GM12878 (cell line): ENCODE results near the gene SLC22A4. TPM values are rescaled to one million over a fixed set of nuclear protein-coding genes. Genes with fewer than 3 reads are reported as not detected.

Experiments used
- ATAC-seq: fragments of 200-7000 bp; cut with Tn5 transposase; 3 replicates; pipeline ENCODE4 v1.9.1; 2020; ENCODE audit warnings: mild to moderate bottlenecking, moderate library complexity
- BruUV-seq: library from RNA; stranded (reverse); fragments of 400-500 nt; replicated peaks from 2 replicates; lab custom pipeline; 2021; lab: Mats Ljungman, UMichigan
- CTCF ChIA-PET: fragments of 300-600 bp; sonication (Branson Sonifier 250); formaldehyde crosslinking; extraction: SDS; loops from one replicate; lab custom pipeline; 2021; ENCODE audit warnings: inconsistent platforms; lab: Yijun Ruan, JAX
- POLR2A ChIA-PET: fragments of 350-600 bp; formaldehyde crosslinking; extraction: SDS; loops from one replicate; lab custom pipeline; 2021; ENCODE audit warnings: inconsistent platforms; lab: Charles Lee
- RAD21 ChIA-PET: fragments of 300-600 bp; sonication (Branson Sonifier 250); formaldehyde crosslinking; loops from one replicate; lab custom pipeline; 2023; ENCODE audit warnings: antibody characterized with exemption; ENCODE audit not compliant: unreplicated experiment; lab: Charles Lee
- SMC1A ChIA-PET: fragments of 300-600 bp; sonication (Branson Sonifier 250); formaldehyde crosslinking; loops from one replicate; lab custom pipeline; 2023; ENCODE audit not compliant: unreplicated experiment, uncharacterized antibody; lab: Charles Lee
- DNase-seq: peaks from one replicate; pipeline ENCODE4 v3.0.0-alpha.2; 2011; ENCODE audit warnings: low read depth, low spot score
- FAIRE-seq: peaks from 3 replicates; lab custom pipeline; 2011; peaks lifted over from hg19 to GRCh38; lab: Jason Lieb, UNC
- H2AFZ ChIP-seq: 2 replicates; pipeline ENCODE4 v1.6.0; 2011; ENCODE audit warnings: low read depth, low read length, control low read depth; ENCODE audit not compliant: control insufficient read depth
- H3K27ac ChIP-seq: 2 replicates; pipeline ENCODE4 v1.5.1; 2011; ENCODE audit warnings: control low read depth; ENCODE audit not compliant: control insufficient read depth, insufficient read depth
- H3K27me3 ChIP-seq, 2 experiments: replicated peaks in 1 of 2; 2 replicates each; pipeline versions ENCODE4 v1.6.0 to v1.6.1; 2011; ENCODE audit warnings: low read length in 1 of 2; ENCODE audit not compliant: control insufficient read depth in 2 of 2, insufficient read depth in 2 of 2
- H3K36me3 ChIP-seq, 2 experiments: 2 replicates each; pipeline ENCODE4 v1.5.1; 2011; ENCODE audit warnings: low read length in 1 of 2; ENCODE audit not compliant: control insufficient read depth in 2 of 2, insufficient read depth in 2 of 2
- H3K4me1 ChIP-seq: 2 replicates; pipeline ENCODE4 v1.6.1; 2011; ENCODE audit warnings: mild to moderate bottlenecking, low read length, moderate library complexity, mixed read lengths; ENCODE audit not compliant: control insufficient read depth, insufficient read depth
- H3K4me2 ChIP-seq: 2 replicates; pipeline ENCODE4 v1.6.0; 2011; ENCODE audit warnings: control low read depth; ENCODE audit not compliant: control insufficient read depth, insufficient read depth
- H3K4me3 ChIP-seq: fragments of 200-600 bp; sonication (generic); 2 replicates; pipeline ENCODE4 v1.5.1; 2016
- H3K79me2 ChIP-seq: 2 replicates; pipeline ENCODE4 v1.6.0; 2011; ENCODE audit warnings: low read length; ENCODE audit not compliant: control insufficient read depth, insufficient read depth
- H3K9ac ChIP-seq: 2 replicates; pipeline ENCODE4 v1.8.0; 2011; ENCODE audit warnings: low read length, control low read depth, mixed read lengths; ENCODE audit not compliant: control insufficient read depth, insufficient read depth
- H3K9me3 ChIP-seq: replicated peaks from 3 replicates; pipeline ENCODE4 v1.5.1; 2011; ENCODE audit warnings: mild to moderate bottlenecking, low read length; ENCODE audit not compliant: control insufficient read depth, insufficient read depth
- H4K20me1 ChIP-seq: 2 replicates; pipeline ENCODE4 v1.6.0; 2011; ENCODE audit not compliant: control insufficient read depth, insufficient read depth
- CBFB ChIP-seq: IDR thresholded peaks from 2 replicates; pipeline ENCODE4 v1.6.1; 2016; ENCODE audit warnings: antibody characterized with exemption, low read depth
- JUND ChIP-seq: IDR thresholded peaks from 2 replicates; pipeline ENCODE4 v1.6.1; 2012; ENCODE audit warnings: low read depth, mild to moderate bottlenecking, low read length, improper control_type of control experiment, moderate library complexity
- MAX ChIP-seq: IDR thresholded peaks from 2 replicates; pipeline ENCODE4 v1.6.1; 2012; ENCODE audit warnings: low read depth, low read length, improper control_type of control experiment
- POU2F2 ChIP-seq: IDR thresholded peaks from 3 replicates; pipeline ENCODE4 v1.6.1; 2011; ENCODE audit warnings: low read depth, mild to moderate bottlenecking, low read length, borderline replicate concordance
- RB1 ChIP-seq: fragments of 450-650 bp; formaldehyde crosslinking; IDR thresholded peaks from 2 replicates; pipeline ENCODE4 v1.6.1; 2017; ENCODE audit warnings: mild to moderate bottlenecking, borderline replicate concordance
- RELA ChIP-seq: fragments of 450-650 bp; IDR thresholded peaks from 2 replicates; pipeline ENCODE4 v1.8.0; 2014; ENCODE audit warnings: borderline replicate concordance; ENCODE audit not compliant: partially characterized antibody
- WGBS: methylation state at CpG from one replicate; pipeline ENCODE4 v1.1.6; 2016; ENCODE audit warnings: low lambda C conversion rate; ENCODE audit not compliant: insufficient replicate concordance, insufficient coverage; ENCODE audit errors: missing lambda C conversion rate; 5-methylcytosine and 5-hydroxymethylcytosine counted together
- in situ Hi-C: fragments of 300-500 bp; cut with MboI; formaldehyde crosslinking; loops from 9 replicates; pipeline ENCODE4 v1.14.3; 2018; ENCODE audit warnings: mixed read lengths
- intact Hi-C: fragments of 100-400 bp; cut with micrococcal nuclease; formaldehyde crosslinking; loops from one replicate; pipeline ENCODE4 v1.14.2; 2022; ENCODE audit not compliant: unreplicated experiment
- polyA plus RNA-seq, 11 experiments: library from polyadenylated mRNA; depleted of rRNA in 4 of 11; unstranded in 6 of 11; stranded (reverse) in 5 of 11; fragments of >200 nt; fragmentation: Nextera tagmentation in 4 of 11; fragmentation: Illumina TruSeq in 1 of 11; extraction: Ambion mirVana in 4 of 11; extraction: Trizol in 1 of 11; gene quantifications; 1 replicate in 1 of 11; 2 replicates in 10 of 11; pipeline versions ENCODE4 v1.2.1 to v1.2.3, GENCODE V29; 2011 to 2016; ENCODE audit warnings: inconsistent platforms in 2 of 11, missing spikeins in 2 of 11, low read depth in 1 of 11
- total RNA-seq, 4 experiments: library from RNA; depleted of rRNA in 3 of 4; stranded (reverse); fragments of >200 nt in 3 of 4; fragmentation: Illumina TruSeq in 1 of 4; extraction: Trizol in 1 of 4; gene quantifications; 2 replicates each; pipeline versions ENCODE4 v1.2.1 to v1.2.3, GENCODE V29; 2013 to 2021

Gene SLC22A4
- total and polyA plus RNA-seq, 10 of the 15 experiments (the other 5 are each of a cell fraction or from before 2014, with no cell fraction given) = 0.04 to 0.61 (median 0.10) TPM; not detected in 2

GRCh38 chr5:132296412-132297016 lies 2.3 kb downstream of the SLC22A4 start (continued):
- TF ChIP-seq MAX = no peak
- no peak for TF ChIP-seq JUND

- no TSS peak for BruUV-seq
- POLR2A ChIA-PET = no interaction called here
- Histone ChIP-seq H3K4me1 (peaks cover 21% of the 10 kb centered on the region), H3K79me2 (no peaks in the 10 kb centered on the region), H2AFZ (no peak overlapping the region), H3K27me3 (peaks cover 4 to 22% of the 10 kb centered on the region in 2 experiments; a peak in 3 of 4 replicates), H3K27ac (no peak overlapping the region), H3K36me3 (no peaks in the 10 kb centered on the region), H4K20me1 (no peaks in the 10 kb centered on the region; the same call in 1 of the 2 replicates), H3K9ac (no peak overlapping the region), H3K4me3 (no peak overlapping the region), H3K4me2 (no peak overlapping the region), H3K9me3 (no peaks in the 10 kb centered on the region)
- TF ChIP-seq RB1 (no peak), POU2F2 (no peak), RELA (no peak), CBFB (no peak)
- intact Hi-C loops = no loop called here
- DNase-seq (no peak), FAIRE-seq (no peak), ATAC-seq (no peak)
- in situ Hi-C loops = no loop called here
- SMC1A ChIA-PET = interaction anchor here (1.4 to 2.0 kb wide), 2 partner anchors 59 to 72 kb away, joined by 4 to 5 read pairs; partner anchors contain the start of gene SLC22A5
- RAD21 ChIA-PET = interaction anchor here (0.7 kb wide), 1 partner anchor 71 kb away, joined by 3 read pairs; no protein-coding TSS in a partner anchor
- CTCF ChIA-PET = no interaction called here
- WGBS = 51% methylated on average over 4 of the region's 4 CpGs
Observed at GRCh38 chr5:132297211-132297940, 3.2 kb downstream of the SLC22A4 start.
